Activated B cell treated with CpG ODN at 0.5 μM for 24 hours (primary cell): ENCODE data around the gene SLC15A5. TPM values are rescaled to one million over a fixed set of nuclear protein-coding genes. Genes with fewer than 3 reads are reported as not detected.

ENCODE experiments used
- ATAC-seq: fragments of 200-7000 bp; cut with Tn5 transposase; one replicate; pipeline ENCODE4 v1.10.0; 2021; ENCODE audit warnings: low read depth, mild to moderate bottlenecking, moderate library complexity
- CTCF ChIA-PET: fragments of 350-600 bp; sonication (Branson Sonifier 250); formaldehyde crosslinking; loops from one replicate; lab custom pipeline; 2021; ENCODE audit warnings: antibody characterized with exemption; lab: Charles Lee
- POLR2A ChIA-PET: fragments of 350-600 bp; sonication (Branson Sonifier 250); formaldehyde crosslinking; loops from one replicate; lab custom pipeline; 2021; ENCODE audit warnings: antibody characterized with exemption; lab: Charles Lee
- DNase-seq: peaks from one replicate; pipeline ENCODE4 v3.0.0; 2022
- H3K27ac Mint-ChIP-seq: one replicate; pipeline ENCODE4 v1.8.0; 2020; ENCODE audit warnings: mixed read lengths
- H3K27me3 Mint-ChIP-seq: one replicate; pipeline ENCODE4 v1.8.0; 2021; ENCODE audit warnings: mixed read lengths
- H3K36me3 Mint-ChIP-seq: one replicate; pipeline ENCODE4 v1.8.0; 2021; ENCODE audit warnings: low read depth, mixed read lengths
- H3K4me1 Mint-ChIP-seq: one replicate; pipeline ENCODE4 v1.8.0; 2021; ENCODE audit warnings: mixed read lengths
- H3K4me3 Mint-ChIP-seq: one replicate; pipeline ENCODE4 v1.8.0; 2020; ENCODE audit warnings: mild to moderate bottlenecking, mixed read lengths
- H3K9me3 Mint-ChIP-seq: one replicate; pipeline ENCODE4 v1.8.0; 2020; ENCODE audit warnings: mixed read lengths
- intact Hi-C: fragments of 100-400 bp; cut with micrococcal nuclease; formaldehyde crosslinking; loops from one replicate; pipeline ENCODE4 v1.15.1; 2024
- total RNA-seq: library from RNA; stranded (reverse); gene quantifications from 2 replicates; pipeline ENCODE4 v1.2.3, GENCODE V29; 2022
- TF ChIP-seq, protein P1 (sequence below): fragments of 200-600 bp; IDR thresholded peaks from one replicate; pipeline ENCODE4 v1.8.0; 2022; ENCODE audit warnings: antibody characterized with exemption, mild to moderate bottlenecking

Gene SLC15A5
- total RNA-seq, 1 donor from 2014 or later = not detected

DNA sequence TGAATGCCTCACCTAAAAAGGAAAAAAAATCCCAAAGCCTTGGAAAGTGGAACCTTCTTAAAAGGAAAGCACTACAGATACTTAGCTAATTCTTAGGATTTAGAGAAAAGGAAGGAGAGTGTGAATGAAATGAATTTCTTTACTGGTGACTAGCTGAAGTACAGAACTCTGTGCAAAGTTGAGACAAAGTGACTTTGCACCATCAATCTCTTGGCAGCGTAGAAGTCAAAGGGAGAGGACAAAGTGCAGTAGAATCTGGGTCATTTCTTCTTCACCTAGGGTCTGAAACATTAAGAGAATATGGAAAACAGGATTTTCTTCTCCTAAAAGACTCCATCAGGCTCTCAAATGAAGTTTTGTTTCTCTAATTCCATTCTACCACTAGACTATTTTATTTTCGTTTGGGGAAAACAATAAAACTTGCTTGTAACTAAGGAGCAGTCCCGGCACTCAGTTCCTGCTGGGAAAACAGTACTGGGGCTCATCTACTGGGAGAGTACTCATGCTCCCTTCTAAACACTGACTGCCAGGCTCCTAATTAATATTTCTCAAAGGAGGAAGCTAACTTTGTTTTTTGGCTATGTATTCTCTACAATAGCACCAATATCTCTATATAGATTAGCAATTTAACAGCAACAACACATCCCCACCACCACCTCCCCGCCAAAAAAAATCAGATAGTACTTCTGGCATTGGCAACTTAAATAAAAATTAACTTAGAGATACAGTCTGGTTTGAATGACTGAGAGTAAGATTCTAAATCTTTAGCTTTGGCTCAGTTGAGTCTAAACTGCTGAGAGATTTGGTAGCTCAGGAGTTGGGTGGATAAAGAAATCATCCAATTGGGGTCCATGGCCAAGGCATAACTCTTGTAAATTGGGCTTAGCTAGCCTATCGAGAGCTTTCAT, 110.7 kb downstream of the SLC15A5 start:
- POLR2A ChIA-PET = no interaction called here
- Mint-ChIP-seq H3K4me1 (no peaks in the 10 kb centered on the region), H3K27me3 (no peaks in the 10 kb centered on the region), H3K9me3 (no peaks in the 10 kb centered on the region), H3K27ac (no peak overlapping the region), H3K36me3 (no peaks in the 10 kb centered on the region), H3K4me3 (no peak overlapping the region)
- TF ChIP-seq, protein P1, sequence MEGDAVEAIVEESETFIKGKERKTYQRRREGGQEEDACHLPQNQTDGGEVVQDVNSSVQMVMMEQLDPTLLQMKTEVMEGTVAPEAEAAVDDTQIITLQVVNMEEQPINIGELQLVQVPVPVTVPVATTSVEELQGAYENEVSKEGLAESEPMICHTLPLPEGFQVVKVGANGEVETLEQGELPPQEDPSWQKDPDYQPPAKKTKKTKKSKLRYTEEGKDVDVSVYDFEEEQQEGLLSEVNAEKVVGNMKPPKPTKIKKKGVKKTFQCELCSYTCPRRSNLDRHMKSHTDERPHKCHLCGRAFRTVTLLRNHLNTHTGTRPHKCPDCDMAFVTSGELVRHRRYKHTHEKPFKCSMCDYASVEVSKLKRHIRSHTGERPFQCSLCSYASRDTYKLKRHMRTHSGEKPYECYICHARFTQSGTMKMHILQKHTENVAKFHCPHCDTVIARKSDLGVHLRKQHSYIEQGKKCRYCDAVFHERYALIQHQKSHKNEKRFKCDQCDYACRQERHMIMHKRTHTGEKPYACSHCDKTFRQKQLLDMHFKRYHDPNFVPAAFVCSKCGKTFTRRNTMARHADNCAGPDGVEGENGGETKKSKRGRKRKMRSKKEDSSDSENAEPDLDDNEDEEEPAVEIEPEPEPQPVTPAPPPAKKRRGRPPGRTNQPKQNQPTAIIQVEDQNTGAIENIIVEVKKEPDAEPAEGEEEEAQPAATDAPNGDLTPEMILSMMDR = no peak
- intact Hi-C loops = no loop called here
- CTCF ChIA-PET = no interaction called here
- ATAC-seq (no peak), DNase-seq (no peak)

DNA sequence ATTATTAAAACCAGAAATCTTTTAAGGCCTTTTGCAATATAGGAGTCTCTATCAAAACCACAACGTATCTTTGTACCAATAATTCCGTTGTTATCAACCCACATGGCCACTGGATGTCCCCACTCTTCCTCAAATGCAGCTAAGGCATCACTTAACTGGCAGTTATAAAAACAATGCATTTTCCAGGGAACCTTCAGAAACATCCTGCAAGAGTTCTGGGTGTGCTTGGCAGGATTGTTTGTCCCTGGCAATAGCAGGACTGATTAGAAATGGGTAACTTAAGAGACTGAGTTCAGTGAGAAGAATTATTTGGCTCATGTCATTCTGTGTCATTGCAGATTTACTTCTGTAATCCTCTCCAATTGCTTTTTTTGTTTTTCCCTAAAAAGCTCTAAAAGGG, 112.0 kb downstream of the SLC15A5 start:
- CTCF ChIA-PET = no interaction called here

DNA sequence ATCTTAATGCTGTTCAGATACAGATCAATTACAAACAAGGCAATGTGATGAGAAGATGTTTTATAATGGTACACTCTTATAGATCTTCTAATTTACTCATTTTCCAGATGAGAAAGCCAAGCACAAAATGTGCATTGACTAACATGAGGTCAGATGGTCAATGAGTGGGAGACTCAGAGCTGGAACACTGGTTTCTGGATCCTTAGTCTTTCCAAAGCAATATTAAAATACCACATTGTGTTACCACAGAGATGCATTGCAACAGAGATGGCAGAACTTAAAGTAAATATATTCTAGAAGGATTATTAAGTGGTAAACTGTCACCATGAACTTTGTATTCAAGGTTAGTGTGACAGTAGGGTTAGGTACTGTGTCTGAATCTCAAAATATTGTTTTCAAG, 113.6 kb downstream of the SLC15A5 start:
- Mint-ChIP-seq H3K9me3 (no peaks in the 10 kb centered on the region), H3K27ac (no peak overlapping the region), H3K4me3 (no peak overlapping the region), H3K4me1 (no peaks in the 10 kb centered on the region), H3K36me3 (no peaks in the 10 kb centered on the region), H3K27me3 (no peaks in the 10 kb centered on the region)
- intact Hi-C loops = no loop called here
- DNase-seq (no peak), ATAC-seq (no peak)
- ChIA-PET POLR2A (no interaction called here), CTCF (no interaction called here)
- TF ChIP-seq, protein P1 = no peak

More for the DNA sequence above, 112.0 kb downstream of the SLC15A5 start:
- no peak for DNase-seq
- no peaks in the 10 kb centered on the region for H3K9me3 Mint-ChIP-seq
- POLR2A ChIA-PET = no interaction called here
- no peak for ATAC-seq
- H3K27me3 Mint-ChIP-seq = no peaks in the 10 kb centered on the region
- no peaks in the 10 kb centered on the region for H3K36me3 Mint-ChIP-seq
- intact Hi-C loops = no loop called here
- TF ChIP-seq, protein P1 = no peak
- no peaks in the 10 kb centered on the region for H3K4me1 Mint-ChIP-seq
- H3K27ac Mint-ChIP-seq = no peak overlapping the region
- H3K4me3 Mint-ChIP-seq = no peak overlapping the region

DNA sequence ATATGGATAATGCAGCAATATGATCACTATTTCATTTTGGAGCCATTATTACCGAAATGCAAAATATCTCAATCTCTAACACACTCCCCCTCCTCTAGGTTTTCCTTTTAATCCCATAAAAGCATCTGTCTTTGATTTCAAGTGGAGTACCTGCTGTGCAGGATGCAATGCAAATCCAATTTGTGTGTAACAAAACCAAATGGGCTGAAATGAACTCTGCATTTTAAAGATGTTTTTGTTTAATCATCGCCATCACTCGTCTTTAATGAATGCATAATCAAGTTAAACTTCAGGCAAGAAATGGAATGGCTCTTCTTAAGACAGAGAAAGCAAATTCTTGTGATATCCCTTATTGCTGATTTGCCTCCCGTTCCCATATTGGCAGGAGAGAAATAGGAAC, 114.3 kb downstream of the SLC15A5 start:
- POLR2A ChIA-PET = no interaction called here
- intact Hi-C loops = no loop called here

DNA sequence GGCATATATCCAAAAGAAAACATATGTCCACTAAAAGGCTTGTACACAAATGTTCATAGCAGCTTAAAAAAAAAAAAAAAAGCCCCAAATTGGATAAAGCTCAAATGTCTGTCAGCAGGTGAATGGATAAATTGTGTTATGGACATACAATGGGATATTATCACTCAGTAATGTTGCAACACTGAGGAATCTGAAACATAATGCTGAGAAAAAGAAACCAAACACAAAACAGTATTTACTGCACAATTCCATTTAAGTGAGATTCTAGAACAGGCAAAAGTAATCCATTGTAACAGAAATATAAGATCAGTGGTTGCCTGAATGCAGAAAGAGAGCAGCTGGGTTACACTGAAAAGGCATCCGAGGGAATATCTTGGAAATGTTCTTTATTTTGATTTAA, 117.9 kb downstream of the SLC15A5 start:
- ATAC-seq = no peak
- Mint-ChIP-seq H3K36me3 (no peaks in the 10 kb centered on the region), H3K9me3 (no peaks in the 10 kb centered on the region), H3K4me3 (no peak overlapping the region), H3K27me3 (no peaks in the 10 kb centered on the region), H3K27ac (no peak overlapping the region), H3K4me1 (no peaks in the 10 kb centered on the region)
- CTCF ChIA-PET = no interaction called here
- DNase-seq = no peak
- intact Hi-C loops = no loop called here
- TF ChIP-seq, protein P1 = no peak
- POLR2A ChIA-PET = no interaction called here

More for the DNA sequence above, 114.3 kb downstream of the SLC15A5 start:
- Mint-ChIP-seq H3K36me3 (no peaks in the 10 kb centered on the region), H3K4me3 (no peak overlapping the region), H3K27me3 (no peaks in the 10 kb centered on the region), H3K4me1 (no peaks in the 10 kb centered on the region), H3K9me3 (no peaks in the 10 kb centered on the region), H3K27ac (no peak overlapping the region)
- CTCF ChIA-PET = no interaction called here
- ATAC-seq (no peak), DNase-seq (no peak)
- TF ChIP-seq, protein P1 = no peak
